Measurements from ENCODE around the gene STPG4.

DNA sequence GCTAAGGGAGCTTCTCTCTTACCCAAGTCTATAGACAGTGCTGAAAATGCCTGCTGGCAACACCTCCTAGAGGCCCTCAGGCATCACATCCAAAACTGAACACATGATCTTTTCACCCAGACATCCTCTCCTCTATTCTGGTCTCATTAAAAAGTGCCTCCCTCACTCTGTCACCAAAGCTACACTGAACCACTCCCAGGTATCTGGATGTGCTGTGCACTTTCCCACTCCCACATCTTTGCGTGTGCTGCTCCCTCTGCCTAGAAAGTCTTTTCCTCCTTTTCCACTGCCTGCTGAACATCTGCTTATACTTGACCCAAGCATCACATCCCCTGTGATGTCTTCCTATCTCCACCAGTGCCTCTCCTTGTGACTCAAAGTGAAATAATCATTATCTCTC lies 26.1 kb upstream of the STPG4 start:
- TF ChIP-seq, protein P1, sequence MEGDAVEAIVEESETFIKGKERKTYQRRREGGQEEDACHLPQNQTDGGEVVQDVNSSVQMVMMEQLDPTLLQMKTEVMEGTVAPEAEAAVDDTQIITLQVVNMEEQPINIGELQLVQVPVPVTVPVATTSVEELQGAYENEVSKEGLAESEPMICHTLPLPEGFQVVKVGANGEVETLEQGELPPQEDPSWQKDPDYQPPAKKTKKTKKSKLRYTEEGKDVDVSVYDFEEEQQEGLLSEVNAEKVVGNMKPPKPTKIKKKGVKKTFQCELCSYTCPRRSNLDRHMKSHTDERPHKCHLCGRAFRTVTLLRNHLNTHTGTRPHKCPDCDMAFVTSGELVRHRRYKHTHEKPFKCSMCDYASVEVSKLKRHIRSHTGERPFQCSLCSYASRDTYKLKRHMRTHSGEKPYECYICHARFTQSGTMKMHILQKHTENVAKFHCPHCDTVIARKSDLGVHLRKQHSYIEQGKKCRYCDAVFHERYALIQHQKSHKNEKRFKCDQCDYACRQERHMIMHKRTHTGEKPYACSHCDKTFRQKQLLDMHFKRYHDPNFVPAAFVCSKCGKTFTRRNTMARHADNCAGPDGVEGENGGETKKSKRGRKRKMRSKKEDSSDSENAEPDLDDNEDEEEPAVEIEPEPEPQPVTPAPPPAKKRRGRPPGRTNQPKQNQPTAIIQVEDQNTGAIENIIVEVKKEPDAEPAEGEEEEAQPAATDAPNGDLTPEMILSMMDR (IDR thresholded peaks at IDR 0.05) = no peak
- TF ChIP-seq JUND (IDR thresholded peaks at IDR 0.05) (no peak), EP300 (IDR thresholded peaks at IDR 0.05; ENCODE audit: borderline replicate concordance in 1 of 2, low read depth in 1 of 2, low read length in 1 of 2) (no peak), EZH2phosphoT487 (IDR thresholded peaks at IDR 0.05; ENCODE audit: borderline replicate concordance, low read depth) (no peak), SIN3A (IDR thresholded peaks at IDR 0.05; ENCODE audit: borderline replicate concordance, low read depth, low read length) (no peak), NRF1 (IDR thresholded peaks at IDR 0.05; ENCODE audit: low read depth, low read length) (no peak)
- TF ChIP-seq, protein P2, sequence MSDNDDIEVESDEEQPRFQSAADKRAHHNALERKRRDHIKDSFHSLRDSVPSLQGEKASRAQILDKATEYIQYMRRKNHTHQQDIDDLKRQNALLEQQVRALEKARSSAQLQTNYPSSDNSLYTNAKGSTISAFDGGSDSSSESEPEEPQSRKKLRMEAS (IDR thresholded peaks at IDR 0.05; ENCODE audit: low read depth) = no peak

Measured in SK-N-SH (cell line).